HFF-Myc (cell line): Measurements from ENCODE around the gene MAPK9.

Experiments used
- DNase-seq: peaks from one replicate; pipeline ENCODE4 v3.0.0-alpha.2; 2011; ENCODE audit warnings: low read depth; ENCODE audit errors: extremely low read depth
- H3K4me3 ChIP-seq: replicated peaks from 2 replicates; pipeline ENCODE4 v1.5.1; 2011; ENCODE audit warnings: low read depth, mild to moderate bottlenecking, control low read depth, low read length
- TF ChIP-seq, protein P1 (sequence below): IDR thresholded peaks from 2 replicates; pipeline ENCODE4 v1.5.1; 2012; ENCODE audit warnings: mild to moderate bottlenecking, low read depth, low read length, control low read depth; ENCODE audit errors: missing control alignments

MAPK9 gene

DNA sequence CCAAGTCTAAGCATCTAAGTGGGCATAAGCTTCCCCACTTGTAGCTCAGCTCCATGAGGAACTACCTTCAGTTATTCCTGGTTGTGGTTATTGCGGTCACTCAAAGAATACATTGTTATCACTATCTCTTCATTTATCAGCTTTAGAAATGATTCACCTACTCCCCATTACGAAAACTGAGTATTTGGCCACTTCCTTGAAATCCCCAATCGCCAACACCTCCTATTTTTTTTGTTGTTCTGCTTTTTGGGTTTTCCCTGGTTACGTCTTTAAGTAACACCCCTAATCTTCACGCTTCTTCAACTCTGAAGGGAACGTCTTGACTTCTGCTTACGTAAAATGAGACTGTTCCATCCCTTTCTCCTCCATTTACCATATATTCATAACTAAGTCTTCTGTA lies 20.7 kb downstream of the MAPK9 start:
- DNase-seq, result no peak
- TF ChIP-seq, protein P1, sequence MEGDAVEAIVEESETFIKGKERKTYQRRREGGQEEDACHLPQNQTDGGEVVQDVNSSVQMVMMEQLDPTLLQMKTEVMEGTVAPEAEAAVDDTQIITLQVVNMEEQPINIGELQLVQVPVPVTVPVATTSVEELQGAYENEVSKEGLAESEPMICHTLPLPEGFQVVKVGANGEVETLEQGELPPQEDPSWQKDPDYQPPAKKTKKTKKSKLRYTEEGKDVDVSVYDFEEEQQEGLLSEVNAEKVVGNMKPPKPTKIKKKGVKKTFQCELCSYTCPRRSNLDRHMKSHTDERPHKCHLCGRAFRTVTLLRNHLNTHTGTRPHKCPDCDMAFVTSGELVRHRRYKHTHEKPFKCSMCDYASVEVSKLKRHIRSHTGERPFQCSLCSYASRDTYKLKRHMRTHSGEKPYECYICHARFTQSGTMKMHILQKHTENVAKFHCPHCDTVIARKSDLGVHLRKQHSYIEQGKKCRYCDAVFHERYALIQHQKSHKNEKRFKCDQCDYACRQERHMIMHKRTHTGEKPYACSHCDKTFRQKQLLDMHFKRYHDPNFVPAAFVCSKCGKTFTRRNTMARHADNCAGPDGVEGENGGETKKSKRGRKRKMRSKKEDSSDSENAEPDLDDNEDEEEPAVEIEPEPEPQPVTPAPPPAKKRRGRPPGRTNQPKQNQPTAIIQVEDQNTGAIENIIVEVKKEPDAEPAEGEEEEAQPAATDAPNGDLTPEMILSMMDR, result no peak
- no peak overlapping the region for H3K4me3 ChIP-seq

DNA sequence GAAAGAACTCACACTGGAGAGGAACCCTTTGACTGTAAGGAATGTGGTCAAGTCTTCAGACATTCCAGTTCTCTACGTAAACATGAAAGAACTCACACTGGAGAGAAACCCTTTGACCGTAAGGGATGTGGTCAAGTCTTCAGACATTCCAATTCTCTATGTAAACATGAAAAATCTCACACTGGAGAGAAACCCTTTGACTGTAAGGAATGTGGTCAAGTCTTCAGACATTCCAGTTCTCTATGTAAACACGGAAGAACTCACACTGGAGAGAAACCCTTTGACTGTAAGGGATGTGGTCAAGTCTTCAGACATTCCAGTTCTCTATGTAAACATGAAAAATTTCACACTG lies 32.6 kb downstream of the MAPK9 start:
- DNase-seq, result no peak
- TF ChIP-seq, protein P1, result no peak

DNA sequence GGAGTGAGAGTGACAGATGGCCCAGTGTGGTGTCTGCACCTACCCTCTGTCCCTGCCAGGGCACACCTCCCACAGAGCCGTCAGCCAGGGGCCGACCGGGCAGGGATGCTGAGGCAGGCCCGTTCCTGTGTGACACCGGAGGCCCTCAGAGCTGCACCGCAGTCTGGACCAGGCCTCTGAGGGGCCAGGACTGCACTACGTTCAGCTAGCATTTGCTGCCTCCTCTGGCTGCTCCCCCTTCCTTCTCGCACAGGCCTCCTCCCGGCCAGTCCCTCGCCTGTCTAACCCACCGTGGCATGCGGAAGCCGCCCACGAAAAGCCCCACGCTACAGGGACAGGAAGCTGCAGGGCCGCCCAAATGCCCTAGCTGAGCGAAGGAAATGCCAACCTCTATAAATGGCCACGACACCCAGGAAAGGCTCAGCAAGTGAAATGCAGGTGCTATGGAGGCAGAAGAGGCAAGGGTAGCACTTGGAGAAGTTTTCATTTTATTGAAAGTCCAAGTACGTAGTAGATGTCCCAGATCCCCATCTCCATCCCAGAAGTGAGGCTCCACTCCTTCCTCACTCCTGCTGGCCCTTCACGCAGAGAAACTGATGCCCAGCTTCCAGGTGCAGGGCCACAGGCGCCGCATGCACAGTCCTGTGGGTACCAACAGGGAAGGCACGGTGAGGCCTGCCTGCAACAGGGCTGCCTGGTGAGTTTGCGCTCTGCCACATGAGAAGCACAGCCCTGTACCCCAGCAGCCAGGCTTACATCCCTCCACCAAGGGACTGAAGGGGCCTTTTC lies 38.7 kb downstream of the MAPK9 start:
- TF ChIP-seq, protein P1, result no peak
- H3K4me3 ChIP-seq, result no peak overlapping the region
- no peak for DNase-seq

More for the DNA sequence above, 32.6 kb downstream of the MAPK9 start:
- H3K4me3 ChIP-seq, result no peak overlapping the region

DNA sequence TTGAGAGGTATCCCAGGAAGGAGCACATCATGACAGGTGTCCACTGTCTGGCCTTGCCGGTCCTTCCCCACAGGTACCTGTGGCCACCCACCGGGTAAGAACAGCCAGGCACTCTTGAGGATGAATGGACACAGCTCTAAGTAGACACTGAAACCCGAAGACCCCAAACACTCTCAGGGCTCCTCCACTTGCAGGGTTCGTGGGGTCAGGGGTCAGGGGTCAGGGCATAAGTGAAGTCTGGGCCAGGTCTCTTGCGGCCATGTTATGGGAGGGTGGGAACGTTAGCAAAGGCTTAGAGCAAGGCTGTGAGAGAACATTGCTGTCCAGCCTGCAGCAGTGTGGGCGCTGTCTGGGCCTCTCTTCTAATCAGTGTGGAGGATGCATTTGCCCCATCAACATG lies 40.0 kb downstream of the MAPK9 start:
- DNase-seq, result no peak
- TF ChIP-seq, protein P1, result no peak

DNA sequence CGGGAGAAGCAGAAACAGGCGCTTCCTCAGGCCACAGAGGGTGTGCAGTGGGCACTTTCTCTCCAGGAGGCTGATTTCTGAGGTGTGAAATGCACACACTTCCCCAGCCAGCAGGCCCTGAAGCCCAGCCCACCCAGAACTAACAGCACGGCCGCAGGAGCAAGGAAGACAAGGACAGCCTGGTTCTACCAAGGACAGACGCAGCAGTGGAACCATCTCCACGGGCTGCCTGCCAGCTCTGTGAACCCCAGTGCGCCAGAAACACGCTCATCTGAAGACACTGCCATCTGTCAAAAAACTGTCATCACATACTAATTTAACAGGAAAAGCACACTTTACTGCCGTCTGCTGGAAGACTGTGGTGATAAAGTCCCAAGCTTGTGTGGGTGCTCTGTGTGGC lies 40.7 kb downstream of the MAPK9 start:
- no peak overlapping the region for H3K4me3 ChIP-seq
- TF ChIP-seq, protein P1, result no peak
- no peak for DNase-seq

More for the DNA sequence above, 40.0 kb downstream of the MAPK9 start:
- no peak overlapping the region for H3K4me3 ChIP-seq

DNA sequence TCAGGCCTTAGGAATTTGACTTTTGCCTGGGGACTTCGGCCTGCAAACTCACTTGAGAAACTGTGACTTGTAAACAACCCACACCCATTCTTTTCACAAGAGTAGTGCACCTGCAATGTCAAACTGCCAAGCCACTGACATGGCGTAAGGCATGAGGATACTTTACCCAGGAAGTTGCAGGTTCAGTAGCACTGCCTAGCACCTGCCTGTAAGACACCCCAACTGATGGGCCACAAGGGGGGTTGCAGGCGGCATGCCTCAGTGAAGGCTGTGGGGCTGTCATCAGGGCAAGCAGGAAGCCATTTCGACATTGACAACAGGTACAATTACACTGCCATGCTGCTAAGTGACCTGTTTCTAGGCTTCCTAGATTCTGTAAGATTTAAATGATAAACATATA lies 41.6 kb downstream of the MAPK9 start:
- DNase-seq, result no peak
- H3K4me3 ChIP-seq, result no peak overlapping the region
- TF ChIP-seq, protein P1, result no peak

DNA sequence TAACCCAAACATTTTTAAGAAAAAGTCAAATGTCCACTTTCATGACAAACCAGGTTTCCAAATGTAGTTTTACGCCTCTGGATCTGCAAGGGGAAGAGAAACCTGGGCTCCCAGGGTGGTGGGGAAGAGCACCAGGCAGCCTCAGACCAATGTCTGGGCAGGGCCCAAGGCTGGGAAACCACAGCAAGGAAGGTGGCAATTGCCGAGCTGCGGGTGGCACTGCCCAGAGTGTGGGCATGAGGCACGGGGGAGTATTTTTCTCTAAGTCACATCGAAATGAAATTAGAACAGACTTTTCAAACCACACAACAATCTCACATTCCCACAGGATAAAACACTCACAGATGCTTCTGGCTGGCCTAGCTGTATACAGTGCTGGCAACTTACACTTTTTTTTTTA lies 50.3 kb downstream of the MAPK9 start:
- no peak for DNase-seq
- no peak overlapping the region for H3K4me3 ChIP-seq
- TF ChIP-seq, protein P1, result no peak
